Activated naive CD8-positive, alpha-beta T cell treated with anti-CD3 and anti-CD28 coated beads, Interleukin-2, amount 10 ng/mL, durations not matched to agents 7 days and 5 days (primary cell): Measurements from ENCODE around the gene NAA40. TPM values are rescaled to one million over a fixed set of nuclear protein-coding genes. Genes with fewer than 3 reads are reported as not detected.

Experiments
- ATAC-seq: fragments of 150-1000 bp; cut with Tn5 transposase; one replicate; pipeline ENCODE4 v1.10.0; 2021; ENCODE audit warnings: low read depth, moderate library complexity
- POLR2A ChIA-PET: fragments of 350-600 bp; sonication (Branson Sonifier 250); formaldehyde crosslinking; loops from one replicate; lab custom pipeline; 2021; ENCODE audit warnings: antibody characterized with exemption; lab: Charles Lee
- DNase-seq: peaks from one replicate; pipeline ENCODE4 v3.0.0; 2021
- H3K27ac Mint-ChIP-seq: one replicate; pipeline ENCODE4 v1.8.0; 2022; ENCODE audit warnings: mild to moderate bottlenecking, mixed read lengths
- H3K27me3 Mint-ChIP-seq: one replicate; pipeline ENCODE4 v1.8.0; 2022; ENCODE audit warnings: mild to moderate bottlenecking, moderate library complexity, mixed read lengths
- H3K36me3 Mint-ChIP-seq: one replicate; pipeline ENCODE4 v1.8.0; 2021; ENCODE audit warnings: mild to moderate bottlenecking, mixed read lengths
- H3K4me1 Mint-ChIP-seq: one replicate; pipeline ENCODE4 v1.8.0; 2021; ENCODE audit warnings: mixed read lengths
- H3K4me3 Mint-ChIP-seq: one replicate; pipeline ENCODE4 v1.8.0; 2022; ENCODE audit warnings: mild to moderate bottlenecking, moderate library complexity, mixed read lengths
- H3K9me3 Mint-ChIP-seq: one replicate; pipeline ENCODE4 v1.8.0; 2021; ENCODE audit warnings: mixed read lengths
- total RNA-seq, 2 experiments: library from RNA; stranded (reverse); gene quantifications; one replicate each; pipeline ENCODE4 v1.2.3, GENCODE V29; 2021

The NAA40 gene
- total RNA-seq, 2 experiments from 2014 or later: 39.1 to 39.7 TPM

DNA sequence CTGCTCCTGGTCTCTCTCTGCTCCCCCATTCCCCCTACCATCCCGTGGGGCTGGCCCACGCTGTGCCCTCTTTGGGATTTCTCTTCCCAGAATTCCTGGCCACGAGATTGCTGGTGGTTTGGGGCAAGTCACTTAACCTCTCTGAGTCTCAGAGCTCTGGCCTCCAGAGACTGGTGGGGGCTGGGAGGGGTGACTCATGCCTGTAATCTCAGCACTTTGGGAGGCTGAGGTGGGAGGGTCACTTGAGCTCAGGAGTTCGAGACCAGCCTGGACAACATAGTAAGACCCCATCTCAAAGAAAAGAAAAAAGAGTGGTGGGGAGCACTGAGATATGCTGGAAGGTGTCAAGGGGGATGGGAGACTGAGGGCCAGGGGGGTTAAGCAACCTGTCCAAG, 65.8 kb downstream of the NAA40 start:
- DNase-seq (no peak), ATAC-seq (no peak)
- Mint-ChIP-seq H3K27ac (no peak overlapping the region), H3K4me3 (no peak overlapping the region), H3K27me3 (peaks cover 23% of the 10 kb centered on the region), H3K4me1 (peaks cover 5% of the 10 kb centered on the region), H3K36me3 (peaks cover 5% of the 10 kb centered on the region), H3K9me3 (no peaks in the 10 kb centered on the region)
- POLR2A ChIA-PET: no interaction called here

DNA sequence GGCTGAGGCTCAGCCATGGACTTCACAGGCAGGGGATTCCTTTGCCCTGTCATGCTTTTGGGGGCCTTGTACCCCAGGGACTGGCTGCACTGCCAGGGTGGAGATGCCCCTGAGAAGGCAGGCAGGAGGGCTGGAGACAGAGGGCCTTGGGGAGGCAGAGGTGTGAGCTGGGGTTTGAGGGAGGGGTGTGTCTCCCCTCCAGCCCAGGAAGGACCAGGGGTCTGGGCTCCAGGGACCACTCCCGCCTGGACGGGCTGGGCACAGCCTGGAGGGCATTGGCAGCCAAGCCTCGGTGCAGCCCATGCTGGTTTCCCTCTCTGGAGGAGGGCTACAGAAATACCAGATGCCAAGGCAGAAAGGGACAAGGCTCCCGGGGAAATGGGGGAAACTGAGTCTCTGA, 66.9 kb downstream of the NAA40 start:
- Mint-ChIP-seq H3K4me3 (no peak overlapping the region), H3K4me1 (peaks cover 5% of the 10 kb centered on the region), H3K27ac (no peak overlapping the region), H3K27me3 (peaks cover 23% of the 10 kb centered on the region), H3K36me3 (peaks cover 9% of the 10 kb centered on the region), H3K9me3 (peaks cover 7% of the 10 kb centered on the region)
- POLR2A ChIA-PET: interaction anchor here (0.5 kb wide), 1 partner anchor 17 kb away, joined by 3 read pairs; no protein-coding TSS in a partner anchor
- DNase-seq (no peak), ATAC-seq (no peak)

DNA sequence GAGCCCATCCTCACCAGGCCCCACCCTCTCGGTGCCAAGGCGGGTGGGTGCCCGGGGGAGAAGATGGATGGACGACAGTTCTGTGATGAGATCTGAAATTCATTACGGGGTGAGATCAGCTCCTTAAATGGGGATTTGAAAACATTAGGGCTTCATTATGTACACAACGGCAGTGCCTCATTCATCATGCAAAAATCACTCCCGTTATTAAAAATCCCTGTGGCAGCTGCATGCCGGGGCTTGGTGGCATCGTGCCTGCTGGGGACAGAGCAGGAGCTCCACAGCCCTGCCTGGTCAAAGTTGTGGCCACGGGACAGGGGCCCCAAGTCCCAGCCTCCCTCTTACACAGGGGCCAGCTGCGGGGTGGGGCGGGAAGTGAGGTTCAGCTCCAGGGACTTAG, 67.6 kb downstream of the NAA40 start:
- Mint-ChIP-seq H3K4me3 (no peak overlapping the region), H3K27me3 (peaks cover 23% of the 10 kb centered on the region), H3K4me1 (peaks cover 5% of the 10 kb centered on the region), H3K27ac (no peak overlapping the region), H3K9me3 (peaks cover 13% of the 10 kb centered on the region), H3K36me3 (peaks cover 10% of the 10 kb centered on the region)
- ATAC-seq: no peak
- no peak for DNase-seq
- POLR2A ChIA-PET: no interaction called here

Other genes with a start within 250 kb of the NAA40 start
- gene ZFTA, start 170.2 kb upstream of the NAA40 start, total RNA-seq: 1 to 10 TPM; 4.7 to 5.0 TPM
- 10 to 100 TPM; 35.1 to 35.2 TPM for gene SPINDOC, start 125.5 kb upstream of the NAA40 start, total RNA-seq
- gene MARK2, start 99.9 kb upstream of the NAA40 start, total RNA-seq: 10 to 100 TPM; 60.6 to 62.3 TPM
- gene RCOR2, start 21.8 kb upstream of the NAA40 start, total RNA-seq: under 1 TPM; 0.58 to 0.74 TPM
- gene COX8A, start 35.6 kb downstream of the NAA40 start, total RNA-seq: 100 to 1,000 TPM; 379 to 420 TPM
- 10 to 100 TPM; 86.0 to 87.0 TPM for gene OTUB1, start 47.4 kb downstream of the NAA40 start, total RNA-seq
- not detected for gene FLRT1, start 96.9 kb downstream of the NAA40 start, total RNA-seq
- 10 to 100 TPM; 13.5 to 16.1 TPM for gene MACROD1, start 227.1 kb downstream of the NAA40 start, total RNA-seq
- 100 to 1,000 TPM; 218 to 219 TPM for gene STIP1, start 247.2 kb downstream of the NAA40 start, total RNA-seq